HepG2 (cell line): ENCODE results near the gene CPLX1. TPM values are rescaled to one million over a fixed set of nuclear protein-coding genes. Genes with fewer than 3 reads are reported as not detected.

Experiments
- CREB1 ChIP-seq, 2 experiments: fragments of 450-650 bp in 1 of 2; IDR thresholded peaks; 2 replicates each; pipeline ENCODE4 v1.6.1; 2016 to 2017; ENCODE audit warnings: control low read depth in 1 of 2, mild to moderate bottlenecking in 1 of 2, missing compliant biosample characterization in 1 of 2, missing genetic modification characterization in 1 of 2
- EHMT2 ChIP-seq: fragments of 200-600 bp; sonication (generic); IDR thresholded peaks from 2 replicates; pipeline ENCODE4 v1.7.0; 2017; ENCODE audit warnings: antibody characterized with exemption, low read depth, low read length, borderline replicate concordance
- ERF ChIP-seq: IDR thresholded peaks from 2 replicates; pipeline ENCODE4 v1.6.1; 2018; ENCODE audit warnings: missing biosample characterization, missing genetic modification reagents
- ESRRA ChIP-seq: sonication (generic); formaldehyde crosslinking; IDR thresholded peaks from 2 replicates; pipeline ENCODE4 v1.5.1; 2020; ENCODE audit warnings: mild to moderate bottlenecking, low read depth, missing genetic modification reagents
- FLYWCH1 ChIP-seq: sonication (generic); formaldehyde crosslinking; IDR thresholded peaks from 2 replicates; pipeline ENCODE4 v1.8.1; 2023; ENCODE audit warnings: mild to moderate bottlenecking, missing genetic modification reagents
- HDAC2 ChIP-seq: sonication (generic); formaldehyde crosslinking; IDR thresholded peaks from 2 replicates; pipeline ENCODE4 v1.4.0; 2020; ENCODE audit warnings: missing genetic modification reagents
- MAX ChIP-seq: IDR thresholded peaks from 2 replicates; pipeline ENCODE4 v1.6.1; 2012; ENCODE audit warnings: inconsistent platforms
- MED1 ChIP-seq: sonication (generic); formaldehyde crosslinking; IDR thresholded peaks from 2 replicates; pipeline ENCODE4 v1.4.0; 2020; ENCODE audit warnings: missing genetic modification reagents
- MEIS2 ChIP-seq: sonication (generic); formaldehyde crosslinking; IDR thresholded peaks from 2 replicates; pipeline ENCODE4 v1.9.0; 2021; ENCODE audit warnings: mild to moderate bottlenecking, missing genetic modification reagents
- NCOR1 ChIP-seq: fragments of 200-600 bp; sonication (generic); IDR thresholded peaks from 2 replicates; pipeline ENCODE4 v1.7.0; 2017; ENCODE audit warnings: antibody characterized with exemption, low read length, borderline replicate concordance
- NR2F6 ChIP-seq, 2 experiments: IDR thresholded peaks; 2 replicates each; pipeline ENCODE4 v1.6.1; 2016; ENCODE audit warnings: antibody characterized with exemption in 1 of 2, mild to moderate bottlenecking in 1 of 2
- PITX1 ChIP-seq: sonication (generic); formaldehyde crosslinking; IDR thresholded peaks from 2 replicates; pipeline ENCODE4 v1.5.1; 2020; ENCODE audit warnings: mild to moderate bottlenecking, missing genetic modification reagents
- SOX6 ChIP-seq, 2 experiments: fragments of 450-650 bp in 1 of 2; sonication (generic) in 1 of 2; formaldehyde crosslinking in 1 of 2; IDR thresholded peaks; 2 replicates each; pipeline versions ENCODE4 v1.4.0 to v1.6.1; 2017 to 2020; ENCODE audit warnings: antibody characterized with exemption in 1 of 2, mild to moderate bottlenecking in 1 of 2, missing genetic modification reagents in 1 of 2
- ZNF124 ChIP-seq: sonication (generic); formaldehyde crosslinking; IDR thresholded peaks from 2 replicates; pipeline ENCODE4 v1.4.0; 2020; ENCODE audit warnings: missing genetic modification reagents
- ZNF136 ChIP-seq: sonication (generic); formaldehyde crosslinking; IDR thresholded peaks from 2 replicates; pipeline ENCODE4 v1.8.1; 2022; ENCODE audit warnings: low read depth, mild to moderate bottlenecking, moderate library complexity, missing genetic modification reagents
- ZNF274 ChIP-seq: sonication (generic); formaldehyde crosslinking; IDR thresholded peaks from 2 replicates; pipeline ENCODE4 v1.5.1; 2020; ENCODE audit warnings: mild to moderate bottlenecking, missing genetic modification reagents
- ZNF280B ChIP-seq: sonication (generic); formaldehyde crosslinking; IDR thresholded peaks from 2 replicates; pipeline ENCODE4 v1.5.0; 2020; ENCODE audit warnings: missing genetic modification reagents, mild to moderate bottlenecking, borderline replicate concordance
- ZNF569 ChIP-seq: sonication (generic); formaldehyde crosslinking; IDR thresholded peaks from 2 replicates; pipeline ENCODE4 v1.5.0; 2020; ENCODE audit warnings: mild to moderate bottlenecking, missing genetic modification reagents, moderate library complexity, borderline replicate concordance
- ZNF614 ChIP-seq: IDR thresholded peaks from 2 replicates; pipeline ENCODE4 v1.6.1; 2018; ENCODE audit warnings: missing biosample characterization, missing genetic modification reagents, inconsistent platforms, borderline replicate concordance
- ZUFSP ChIP-seq: sonication (generic); formaldehyde crosslinking; IDR thresholded peaks from 2 replicates; pipeline ENCODE4 v1.9.0; 2021; ENCODE audit warnings: missing genetic modification reagents, mild to moderate bottlenecking, borderline replicate concordance
- polyA plus RNA-seq, 8 experiments: library from polyadenylated mRNA; depleted of rRNA in 3 of 8; stranded (reverse) in 7 of 8; unstranded in 1 of 8; fragments of >200 nt; fragmentation: Illumina TruSeq in 4 of 8; extraction: Trizol in 4 of 8; gene quantifications; 2 replicates each; pipeline versions ENCODE4 v1.2.1 to v1.2.3, GENCODE V29; 2011 to 2016; ENCODE audit warnings: low read depth in 4 of 8, missing spikeins in 1 of 8, mixed read lengths in 1 of 8; ENCODE audit not compliant: insufficient read depth in 1 of 8
- total RNA-seq, 5 experiments: library from RNA; depleted of rRNA; stranded (reverse); fragments of >200 nt; fragmentation: Illumina TruSeq; extraction: Trizol; gene quantifications; 2 replicates each; pipeline ENCODE4 v1.2.3, GENCODE V29; 2016; ENCODE audit warnings: low read depth in 1 of 5
- TF ChIP-seq, protein P1 (sequence below): sonication (generic); formaldehyde crosslinking; IDR thresholded peaks from 2 replicates; pipeline ENCODE4 v1.4.0; 2020; ENCODE audit warnings: missing genetic modification reagents
- TF ChIP-seq, protein P2 (sequence below): sonication (generic); formaldehyde crosslinking; IDR thresholded peaks from 2 replicates; pipeline ENCODE4 v1.5.1; 2020; ENCODE audit warnings: missing genetic modification reagents, mild to moderate bottlenecking, borderline replicate concordance

The CPLX1 gene
- total and polyA plus RNA-seq, 2 of the 13 experiments (the other 11 are each of a cell fraction or from before 2014, with no cell fraction given): 0.18 TPM

GRCh38 chr4:777520-778262, 48.2 kb downstream of the CPLX1 start (continued):
- TF ChIP-seq ESRRA (CRISPR knock-in tag): no peak
- no peak for TF ChIP-seq MAX
- no peak for TF ChIP-seq ZNF614 (CRISPR knock-in tag)
- no peak for TF ChIP-seq ZNF124 (CRISPR knock-in tag)
- peak; percentile 23; the same call in 1 of the 2 replicates for TF ChIP-seq ERF (CRISPR knock-in tag)
- TF ChIP-seq NCOR1: peak; percentile 28; the same call in 1 of the 2 replicates
- TF ChIP-seq MED1 (CRISPR knock-in tag): peak; percentile 58
- TF ChIP-seq FLYWCH1 (CRISPR knock-in tag): no peak
- TF ChIP-seq, protein P1, sequence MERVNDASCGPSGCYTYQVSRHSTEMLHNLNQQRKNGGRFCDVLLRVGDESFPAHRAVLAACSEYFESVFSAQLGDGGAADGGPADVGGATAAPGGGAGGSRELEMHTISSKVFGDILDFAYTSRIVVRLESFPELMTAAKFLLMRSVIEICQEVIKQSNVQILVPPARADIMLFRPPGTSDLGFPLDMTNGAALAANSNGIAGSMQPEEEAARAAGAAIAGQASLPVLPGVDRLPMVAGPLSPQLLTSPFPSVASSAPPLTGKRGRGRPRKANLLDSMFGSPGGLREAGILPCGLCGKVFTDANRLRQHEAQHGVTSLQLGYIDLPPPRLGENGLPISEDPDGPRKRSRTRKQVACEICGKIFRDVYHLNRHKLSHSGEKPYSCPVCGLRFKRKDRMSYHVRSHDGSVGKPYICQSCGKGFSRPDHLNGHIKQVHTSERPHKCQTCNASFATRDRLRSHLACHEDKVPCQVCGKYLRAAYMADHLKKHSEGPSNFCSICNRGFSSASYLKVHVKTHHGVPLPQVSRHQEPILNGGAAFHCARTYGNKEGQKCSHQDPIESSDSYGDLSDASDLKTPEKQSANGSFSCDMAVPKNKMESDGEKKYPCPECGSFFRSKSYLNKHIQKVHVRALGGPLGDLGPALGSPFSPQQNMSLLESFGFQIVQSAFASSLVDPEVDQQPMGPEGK (CRISPR knock-in tag): 0 out of 2 replicates have a peak, but pooled peaks have one; percentile 38
- TF ChIP-seq NR2F6 (IDR thresholded peaks at IDR 0.05): peak; percentile 50; the same call in 1 of the 2 replicates
- peak; percentile 54; the same call in 1 of the 2 replicates for TF ChIP-seq NR2F6 (CRISPR knock-in tag; IDR thresholded peaks at IDR 0.05)
- no peak for TF ChIP-seq CREB1 (IDR thresholded peaks at IDR 0.05)
- TF ChIP-seq CREB1 (CRISPR knock-in tag; IDR thresholded peaks at IDR 0.05): peak; percentile 46; the same call in 1 of the 2 replicates
- TF ChIP-seq PITX1 (CRISPR knock-in tag): 0 out of 2 replicates have a peak, but pooled peaks have one; percentile 19
- no peak for TF ChIP-seq ZNF280B (CRISPR knock-in tag)
- 0 out of 2 replicates have a peak, but pooled peaks have one; percentile 40 for TF ChIP-seq MEIS2 (CRISPR knock-in tag)
- peak; percentile 71; the same call in 1 of the 2 replicates for TF ChIP-seq EHMT2
- TF ChIP-seq ZUFSP (CRISPR knock-in tag): no peak
- TF ChIP-seq SOX6 (IDR thresholded peaks at IDR 0.05): no peak
- TF ChIP-seq SOX6 (CRISPR knock-in tag; IDR thresholded peaks at IDR 0.05): peak; percentile 60
- no peak for TF ChIP-seq ZNF569 (CRISPR knock-in tag)
- TF ChIP-seq HDAC2 (CRISPR knock-in tag): peak; percentile 33; the same call in 1 of the 2 replicates
- TF ChIP-seq ZNF136: no peak
- TF ChIP-seq, protein P2, sequence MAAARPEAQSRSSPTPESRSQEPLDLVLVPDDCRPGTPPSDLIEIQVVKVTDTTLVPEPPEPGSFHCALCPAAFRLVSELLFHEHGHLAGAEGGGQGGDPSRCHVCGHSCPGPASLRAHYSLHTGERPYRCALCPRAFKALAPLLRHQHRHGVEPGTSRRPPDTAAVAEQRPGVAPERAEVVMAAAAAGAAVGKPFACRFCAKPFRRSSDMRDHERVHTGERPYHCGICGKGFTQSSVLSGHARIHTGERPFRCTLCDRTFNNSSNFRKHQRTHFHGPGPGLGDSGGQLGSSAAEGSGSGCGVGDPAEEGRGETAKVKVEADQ (CRISPR knock-in tag): no peak
- TF ChIP-seq ZNF274: no peak
